HG03571 (cell line): ENCODE measurements around the gene RWDD1.

Experiments used
- ATAC-seq: cut with Tn5 transposase; IDR thresholded peaks from one replicate; pipeline ENCODE4 v1.9.1; 2021; ENCODE audit not compliant: unreplicated experiment

The RWDD1 gene, protein sequence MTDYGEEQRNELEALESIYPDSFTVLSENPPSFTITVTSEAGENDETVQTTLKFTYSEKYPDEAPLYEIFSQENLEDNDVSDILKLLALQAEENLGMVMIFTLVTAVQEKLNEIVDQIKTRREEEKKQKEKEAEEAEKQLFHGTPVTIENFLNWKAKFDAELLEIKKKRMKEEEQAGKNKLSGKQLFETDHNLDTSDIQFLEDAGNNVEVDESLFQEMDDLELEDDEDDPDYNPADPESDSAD

DNA sequence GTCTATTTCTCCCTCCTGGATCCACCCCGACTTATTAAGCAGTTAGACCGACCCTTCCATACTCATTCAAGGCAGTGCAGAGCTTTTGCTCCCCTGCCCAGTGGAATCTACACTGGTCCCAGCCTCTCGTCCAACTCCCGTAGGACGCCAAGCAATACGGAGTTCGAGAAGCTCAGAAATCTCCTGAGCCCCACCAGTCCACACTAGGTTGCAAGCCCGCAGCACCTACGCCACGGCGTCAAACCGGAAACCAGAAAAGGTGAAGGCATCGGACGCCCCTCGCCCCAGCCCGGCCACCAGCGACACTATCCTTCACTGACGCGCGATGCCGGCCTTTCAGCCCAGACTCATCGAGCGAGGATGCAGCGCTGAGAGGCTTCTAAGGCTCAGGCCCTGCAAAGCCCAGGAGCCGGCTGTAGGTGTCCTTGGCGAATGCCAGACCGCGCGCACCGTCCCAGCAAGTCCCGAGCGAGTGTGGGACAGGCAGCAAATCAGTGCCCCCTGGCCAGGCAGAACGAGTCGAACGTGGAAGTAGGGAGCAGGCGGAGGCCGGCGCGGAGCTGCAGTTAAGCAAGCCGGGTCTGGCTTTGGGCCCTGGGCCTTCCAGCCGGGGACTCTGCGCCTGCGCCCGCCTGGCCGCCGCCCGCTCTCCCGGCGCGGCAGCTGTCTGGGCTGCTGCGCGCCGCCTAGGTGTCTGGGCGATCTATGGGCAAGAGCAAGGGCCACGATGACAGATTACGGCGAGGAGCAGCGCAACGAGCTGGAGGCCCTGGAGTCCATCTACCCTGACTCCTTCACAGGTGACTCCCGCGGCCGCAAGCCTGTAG lies at the start of gene RWDD1:
RWDD1 (plus strand) TSS at position 649 of the 827 bp plus-strand sequence; CDS start at position 728, 79 bp downstream.
- ATAC-seq, result peak; percentile 95

DNA sequence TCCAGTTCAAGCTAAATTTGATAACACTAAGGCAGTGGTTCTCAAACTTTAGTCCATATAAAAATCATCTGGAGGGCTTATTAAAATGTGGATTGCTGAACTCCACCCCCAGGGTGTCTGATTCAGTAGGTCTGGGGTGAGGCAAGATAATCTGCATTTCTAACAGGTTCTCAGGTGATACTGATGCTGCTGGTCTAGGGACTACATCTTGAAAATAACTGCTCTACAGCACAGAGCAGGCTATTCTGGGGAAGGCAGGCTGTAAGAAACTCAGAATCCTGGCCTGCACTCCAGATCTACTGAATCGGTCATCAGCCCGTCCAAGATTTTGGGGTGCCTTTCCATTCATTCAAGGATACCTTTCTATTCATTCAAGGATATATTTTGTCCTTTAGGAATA lies 48.4 kb upstream of the RWDD1 start:
- no peak for ATAC-seq

DNA sequence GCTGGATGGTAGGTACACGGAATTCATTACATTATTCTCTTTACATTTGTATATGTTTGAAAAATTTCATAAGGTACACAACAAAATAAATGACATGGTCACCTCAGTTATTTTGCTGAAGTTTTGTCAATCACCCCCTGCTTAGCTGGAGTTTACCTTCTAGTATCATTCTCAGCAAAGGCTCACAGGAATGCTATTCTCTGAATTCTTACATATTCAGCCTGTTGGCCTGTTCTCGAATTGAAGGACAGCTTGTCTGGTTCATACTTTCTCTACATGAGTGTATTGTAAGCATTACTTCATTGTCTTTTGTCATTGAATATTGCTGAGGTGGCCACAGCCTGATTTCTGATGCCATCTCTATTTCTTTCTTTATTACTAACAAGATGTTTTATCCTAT lies 47.1 kb upstream of the RWDD1 start:
- ATAC-seq, result no peak

DNA sequence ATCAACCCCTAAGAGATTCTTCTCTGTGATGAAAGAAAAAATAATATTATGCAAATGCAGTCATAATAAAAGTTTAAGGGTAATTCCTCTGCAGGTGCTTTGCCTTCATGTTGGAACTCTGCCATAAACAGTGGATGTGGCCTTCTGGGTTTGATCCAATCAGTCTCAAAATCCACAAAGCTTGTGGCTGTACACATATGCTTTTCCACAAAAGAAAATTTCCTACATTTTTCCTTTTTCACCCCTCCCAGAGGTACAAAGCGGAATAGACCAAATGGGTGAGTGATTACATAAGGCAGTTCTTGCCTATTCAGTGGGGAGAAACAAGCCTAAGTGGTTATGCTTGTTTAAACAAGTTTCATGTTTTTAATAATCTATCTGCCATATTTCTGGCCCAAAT lies 43.2 kb upstream of the RWDD1 start:
- ATAC-seq, result no peak

DNA sequence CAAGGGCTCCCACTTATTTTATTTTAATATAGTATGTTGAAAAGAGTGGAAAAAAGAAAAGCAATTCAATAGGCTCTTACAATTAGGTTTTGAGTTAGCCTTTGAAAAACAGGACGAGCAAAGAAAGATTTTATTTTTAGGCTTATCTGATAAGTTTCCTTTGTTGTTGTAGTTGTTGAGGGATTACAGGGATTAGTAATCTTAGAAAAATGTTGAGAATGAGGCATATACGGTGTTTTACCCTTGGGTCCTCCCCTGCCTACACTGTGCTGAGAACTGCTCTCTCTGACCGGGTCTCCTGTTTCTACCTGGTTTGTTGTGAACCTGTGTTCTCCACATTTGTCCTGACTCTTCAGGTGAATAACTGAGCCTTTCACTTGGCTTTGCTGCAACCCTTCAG lies 42.5 kb upstream of the RWDD1 start:
- ATAC-seq, result no peak

DNA sequence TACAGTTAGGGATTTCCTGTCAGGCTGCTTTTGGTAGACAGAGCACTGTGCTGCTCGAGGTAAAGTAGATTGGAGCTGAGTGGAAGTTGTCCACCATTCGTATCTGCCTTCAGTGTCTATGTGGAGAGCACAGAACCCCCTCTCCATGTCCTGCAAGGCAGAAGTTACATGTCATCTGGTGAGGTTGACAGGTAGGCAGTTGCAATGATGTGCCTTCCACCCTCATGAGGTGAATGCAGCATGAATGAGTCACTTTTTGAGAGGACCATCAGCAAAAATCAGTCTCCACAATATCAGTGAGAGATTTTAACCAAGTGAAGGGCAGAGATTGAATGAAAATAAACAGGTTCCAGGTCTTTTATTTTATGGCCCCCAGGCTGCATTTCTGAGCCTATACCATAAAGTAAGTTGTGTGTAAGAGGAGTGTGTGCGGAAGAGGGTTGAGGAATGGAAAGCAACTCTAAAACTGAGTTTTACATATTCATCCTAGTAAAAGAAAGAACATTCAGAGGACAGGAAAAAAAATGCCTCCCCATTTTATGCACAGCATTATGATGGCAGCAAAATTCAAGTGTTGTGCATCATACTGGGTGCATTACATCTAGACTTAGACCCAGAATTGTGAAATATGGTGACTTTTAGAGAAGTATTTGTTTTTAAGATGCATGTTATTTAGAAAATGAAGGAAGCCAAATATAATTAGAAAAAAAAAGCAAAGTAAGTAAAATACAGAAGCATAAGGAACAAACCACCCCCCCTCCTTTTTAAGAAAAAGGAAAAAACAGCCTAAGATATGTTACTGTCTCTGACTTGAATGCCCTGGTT lies 41.6 kb upstream of the RWDD1 start:
- ATAC-seq, result no peak

DNA sequence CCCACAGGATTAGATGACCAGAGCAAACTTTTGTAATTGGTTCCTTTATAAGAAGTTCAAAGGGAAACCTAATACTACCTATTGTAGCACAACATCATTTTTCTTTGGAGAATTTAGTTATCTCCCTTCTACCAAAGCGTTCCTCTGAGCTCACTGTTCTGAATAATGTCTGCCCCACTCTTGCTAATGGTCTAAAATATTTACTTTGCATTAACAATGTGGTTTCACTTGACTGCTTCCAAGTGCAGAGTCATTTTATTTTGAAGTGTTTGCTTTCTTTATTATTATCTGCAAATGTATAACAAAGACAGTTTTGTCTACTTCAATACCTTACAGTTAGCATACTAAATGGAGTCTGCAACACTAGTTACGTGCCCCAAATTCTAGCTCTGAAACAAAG lies 40.9 kb upstream of the RWDD1 start:
- no peak for ATAC-seq

DNA sequence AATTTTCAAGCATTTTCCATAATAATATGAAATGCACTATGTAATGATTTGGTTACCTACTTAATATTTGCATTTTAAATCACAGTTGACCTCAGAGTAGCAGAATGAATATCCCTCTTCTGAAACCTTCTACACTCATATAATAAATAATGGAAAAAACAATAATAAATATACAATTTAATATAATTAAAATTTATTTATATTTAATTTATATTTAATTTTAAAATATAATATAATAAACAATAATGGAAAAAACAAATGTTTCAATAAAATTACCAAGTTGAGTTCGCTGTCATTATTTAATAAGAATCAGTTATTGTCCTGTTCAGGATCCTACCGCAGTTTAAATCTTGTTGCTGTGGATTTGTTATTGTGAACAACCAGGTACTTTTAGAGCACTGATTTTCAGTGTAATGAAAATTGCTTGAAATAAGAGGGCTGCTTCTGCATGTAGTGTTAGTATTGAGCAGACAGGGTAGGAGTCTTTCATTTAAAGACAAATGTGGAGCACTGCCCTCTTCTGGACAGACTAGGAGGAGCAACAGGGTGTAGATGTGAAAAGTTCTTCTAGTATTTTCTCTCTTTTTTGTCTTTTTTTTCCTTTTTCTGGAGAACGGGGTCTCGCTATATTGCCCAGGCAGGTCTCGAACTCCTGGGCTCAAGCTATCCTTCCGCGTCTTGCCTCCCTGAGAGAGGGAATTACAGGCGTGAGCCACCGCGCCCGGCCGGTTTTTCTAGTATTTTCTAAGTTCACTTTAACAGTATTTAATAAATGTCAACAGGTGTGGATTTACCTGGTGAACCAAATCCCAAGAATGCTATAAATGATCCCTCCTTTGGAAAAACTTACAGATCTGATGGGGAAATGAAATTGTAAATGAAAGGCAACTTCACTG lies 39.4 kb upstream of the RWDD1 start:
- ATAC-seq, result peak; percentile 86

DNA sequence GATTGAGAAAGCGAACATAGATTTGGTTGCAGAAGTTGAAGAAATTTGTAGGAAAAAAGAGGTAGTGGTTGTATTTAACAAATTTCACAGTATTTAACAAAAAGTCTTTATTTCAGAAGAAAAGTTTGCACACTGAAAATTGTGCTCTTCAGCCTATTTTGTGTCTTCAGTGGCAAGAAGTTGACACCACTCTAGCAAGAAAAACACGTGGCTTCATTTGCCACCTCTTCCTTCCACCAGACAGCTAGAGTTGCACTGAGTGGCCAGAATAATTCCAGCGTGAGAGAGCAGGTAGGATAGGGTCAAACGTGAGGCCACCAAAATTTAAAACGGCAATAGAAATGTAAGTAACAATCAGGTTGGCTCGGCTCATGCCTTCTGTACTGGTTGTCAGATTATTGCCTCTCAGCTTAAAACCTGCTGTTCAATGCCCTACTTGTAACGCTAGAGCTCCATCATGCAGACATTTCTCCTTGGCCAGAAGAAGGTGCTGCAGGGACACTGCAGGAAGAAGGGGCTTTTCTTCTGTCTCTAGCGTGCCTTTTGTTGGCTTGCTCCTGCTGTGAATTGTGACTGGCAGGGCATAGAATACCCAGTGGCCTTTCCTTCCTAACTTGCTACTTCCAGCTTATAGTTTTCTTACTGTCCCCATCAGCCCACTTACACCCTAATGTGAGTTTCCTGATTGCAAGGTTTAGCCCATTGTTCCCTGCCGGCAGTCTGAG lies 37.9 kb upstream of the RWDD1 start:
- no peak for ATAC-seq

DNA sequence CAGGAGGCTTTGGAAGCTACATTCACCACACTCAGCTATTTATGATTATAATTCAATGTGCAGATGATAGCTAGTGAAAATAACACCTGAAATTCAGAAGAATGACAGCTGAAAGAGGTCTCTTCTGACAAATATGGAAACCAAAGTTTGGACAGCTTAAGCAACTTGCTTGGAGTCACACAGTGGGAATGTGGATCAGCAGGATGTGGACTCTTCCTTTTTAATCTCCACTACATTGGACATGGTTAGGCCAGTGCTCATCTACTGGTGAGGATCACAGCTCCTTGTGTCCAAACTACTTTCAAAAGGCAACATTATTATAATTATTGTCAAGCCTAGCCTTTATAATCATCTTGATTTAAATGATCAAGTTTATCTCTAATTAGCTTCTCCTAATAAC lies 36.2 kb upstream of the RWDD1 start:
- no peak for ATAC-seq

DNA sequence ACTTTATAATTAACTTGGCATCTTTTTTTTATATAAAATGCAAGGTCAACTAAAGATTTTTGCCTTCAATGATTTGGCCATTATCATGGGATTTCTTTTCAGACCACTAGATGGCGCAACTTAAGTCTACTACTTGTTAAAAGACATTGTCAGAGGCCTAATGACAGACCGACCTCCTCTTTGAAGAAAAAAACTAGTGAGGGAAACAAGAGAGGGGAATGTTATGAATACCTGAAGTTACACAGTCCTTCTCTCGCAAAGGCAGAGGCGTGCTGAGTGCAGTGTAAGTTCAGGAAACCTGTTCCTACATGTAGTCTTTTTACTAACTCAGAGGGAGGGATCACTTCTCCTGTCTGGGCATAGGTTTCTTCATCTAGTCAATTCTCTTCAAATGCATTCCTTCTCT lies 35.1 kb upstream of the RWDD1 start:
- no peak for ATAC-seq

DNA sequence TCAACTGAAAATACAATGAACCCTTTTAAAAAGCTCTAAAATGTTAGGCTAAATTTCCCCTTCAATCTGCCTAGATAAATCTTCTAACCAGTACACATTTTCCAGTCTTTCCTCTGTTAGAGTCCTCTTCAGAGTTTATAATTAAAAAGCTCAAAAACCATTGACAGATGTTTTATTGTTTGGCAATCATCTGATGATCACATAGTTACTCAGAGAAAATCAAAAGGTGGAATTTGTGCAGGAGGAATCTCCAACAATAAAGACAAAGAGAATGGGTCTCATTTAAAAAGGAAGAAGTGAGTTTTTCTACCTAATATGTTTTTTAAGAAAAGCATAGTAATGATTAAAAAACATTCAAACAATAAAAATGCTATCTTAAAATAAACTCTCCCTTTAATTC lies 28.9 kb upstream of the RWDD1 start:
- ATAC-seq, result no peak

DNA sequence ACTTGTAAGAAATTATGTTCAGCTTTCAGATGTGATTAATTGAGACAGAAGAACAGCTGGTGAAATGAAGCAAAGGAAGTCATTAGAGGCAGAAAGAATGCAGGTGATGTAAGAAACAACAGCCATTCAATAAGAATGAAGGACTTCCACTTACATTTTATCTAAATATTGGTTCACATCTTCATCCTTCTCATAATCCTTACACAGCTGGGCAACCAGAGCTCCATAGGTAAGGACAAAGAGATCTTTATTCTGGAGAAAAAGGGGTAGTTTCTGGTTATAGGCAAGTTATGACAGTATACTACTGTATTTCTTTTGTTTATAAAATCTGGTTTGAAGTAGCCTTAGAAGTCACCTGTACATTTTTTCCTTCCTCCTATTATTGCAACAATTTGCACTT lies 28.2 kb upstream of the RWDD1 start:
- no peak for ATAC-seq

DNA sequence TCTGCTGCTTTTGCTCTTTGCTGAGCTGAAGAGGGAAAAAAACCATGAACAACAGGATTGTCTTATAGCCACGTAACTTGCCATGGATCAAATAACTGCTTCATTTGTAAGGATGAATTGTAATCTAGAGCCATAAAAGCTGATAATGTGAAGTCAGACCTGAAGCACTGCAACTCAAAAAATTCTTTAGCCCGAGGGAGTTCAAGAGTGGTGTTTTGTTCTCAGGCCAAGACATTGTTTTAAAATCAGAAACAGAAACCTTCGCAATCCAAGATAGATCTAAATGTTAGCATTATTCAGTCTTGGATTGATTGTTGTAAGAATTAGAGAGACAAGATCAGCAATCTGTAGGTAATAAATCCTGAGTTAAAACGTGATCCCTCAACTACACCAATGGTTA lies 25.7 kb upstream of the RWDD1 start, which contains the start of gene TRAPPC3L:
TRAPPC3L (minus strand) TSS at position 34 of the 400 bp plus-strand sequence. CDS start 170 bp downstream, outside the sequence.
- ATAC-seq, result no peak

DNA sequence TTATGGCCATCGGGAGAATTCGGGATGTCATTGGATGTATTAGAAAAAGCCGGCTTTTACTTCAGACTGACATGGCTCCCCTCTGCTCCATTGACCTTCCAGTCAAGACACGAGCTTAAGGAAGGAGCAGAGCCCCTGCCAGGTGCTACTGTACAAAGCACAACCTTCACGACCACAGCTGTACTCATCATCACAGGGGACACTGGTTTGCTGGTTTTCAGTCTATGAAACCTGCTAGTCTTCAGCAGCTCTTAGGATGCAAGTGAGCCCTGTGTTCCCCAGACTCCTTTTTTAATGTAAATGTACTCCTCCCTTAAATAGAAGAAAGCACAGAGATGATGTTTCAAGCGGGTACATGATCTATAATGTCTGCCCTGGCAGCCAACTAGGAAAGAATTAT lies 23.9 kb upstream of the RWDD1 start:
- ATAC-seq, result no peak

DNA sequence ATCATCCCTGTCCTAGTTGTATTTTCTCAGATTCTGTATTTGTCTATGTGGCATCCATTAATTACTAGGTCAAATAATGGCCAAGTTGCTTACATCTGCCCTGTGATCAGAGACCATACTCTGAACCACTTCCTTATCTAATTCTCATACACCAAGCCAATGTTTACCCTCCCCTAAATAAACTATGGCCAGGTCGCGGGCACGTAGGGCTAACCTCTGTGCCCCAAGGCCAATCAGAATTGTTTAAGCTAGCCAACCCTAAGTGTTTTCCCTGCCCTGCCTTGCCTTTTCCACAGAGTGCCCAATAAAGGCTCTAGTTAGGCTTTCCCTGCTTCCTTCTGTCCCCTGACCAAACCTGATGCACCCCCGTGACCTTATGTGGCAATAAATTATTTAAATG lies 20.5 kb upstream of the RWDD1 start:
- ATAC-seq, result no peak

DNA sequence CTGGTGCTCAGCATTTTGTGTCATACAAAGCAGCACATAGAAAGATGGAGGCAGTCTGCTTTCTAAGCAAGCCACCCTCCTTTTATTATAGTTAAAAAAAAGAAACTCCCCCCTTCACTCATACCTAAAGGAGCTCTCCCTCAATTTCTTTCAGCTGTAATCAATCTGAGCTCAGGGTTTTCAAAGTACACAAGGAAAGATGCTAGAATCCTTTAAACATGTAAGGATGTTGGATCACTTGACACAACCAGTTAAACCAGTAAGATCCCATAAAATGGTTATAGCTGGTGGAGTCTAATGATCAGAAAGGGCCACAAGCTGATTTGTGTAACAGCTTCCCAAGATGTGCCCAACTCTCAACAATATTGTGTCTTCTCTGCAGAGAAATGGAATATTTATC lies 17.9 kb upstream of the RWDD1 start, which contains the start of gene CALHM4:
CALHM4 (plus strand) TSS at position 301 of the 400 bp plus-strand sequence; CDS start at position 344, 43 bp downstream.
- no peak for ATAC-seq

DNA sequence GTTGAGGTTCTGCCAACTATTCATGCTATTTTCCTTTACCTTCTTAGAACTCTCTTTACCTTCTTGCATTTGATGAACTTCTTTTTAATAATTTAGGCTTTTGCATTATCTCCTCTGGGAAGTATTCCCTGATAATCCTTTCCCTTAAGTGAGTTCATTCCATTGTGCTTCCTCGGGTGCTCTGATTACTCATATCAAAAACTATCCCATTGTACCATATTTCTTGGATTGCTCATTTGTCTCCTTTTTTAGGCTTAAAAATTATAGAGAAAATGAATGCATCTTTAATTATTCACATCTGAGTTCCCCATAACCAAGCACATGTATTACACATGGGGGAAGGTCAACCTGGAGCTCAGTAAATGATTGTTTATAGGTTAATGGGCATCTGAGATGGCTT lies 15.2 kb upstream of the RWDD1 start:
- no peak for ATAC-seq

DNA sequence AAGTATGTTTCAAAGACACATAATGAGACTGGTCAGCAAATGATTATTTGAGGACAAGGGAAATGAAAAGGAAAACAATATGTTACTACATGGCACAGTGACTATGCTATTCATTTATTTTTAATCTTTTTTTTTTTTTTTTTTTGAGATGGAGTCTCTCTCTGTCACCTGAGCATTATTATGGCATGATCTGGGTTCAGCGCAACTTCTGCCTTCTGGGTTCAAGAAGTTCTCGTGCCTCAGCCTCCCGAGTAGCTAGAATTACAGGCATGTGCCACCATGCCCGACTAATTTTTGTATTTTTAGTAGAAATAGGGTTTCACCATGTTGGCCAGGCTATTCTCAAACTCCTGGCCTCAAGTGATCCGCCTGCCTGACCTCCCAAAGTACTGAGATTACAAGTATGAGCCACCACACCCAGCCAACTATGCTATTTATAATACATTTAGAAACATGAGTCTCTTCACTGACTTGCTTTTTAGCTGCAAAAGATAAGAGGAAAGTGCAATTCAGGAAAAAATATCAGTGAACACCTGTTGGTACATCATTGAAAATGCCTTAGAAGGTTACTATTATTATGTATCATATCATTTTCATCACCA lies 14.4 kb upstream of the RWDD1 start:
- ATAC-seq, result no peak
